ENCODE data around the gene WFDC8.

WFDC8 gene

GRCh38 chr20:45502561-45502960, 76.5 kb downstream of the WFDC8 start:
- TF ChIP-seq CTCF (IDR thresholded peaks at IDR 0.05; ENCODE audit: poor library complexity, severe bottlenecking) = no peak

More at GRCh38 chr20:45502561-45502960, 76.5 kb downstream of the WFDC8 start:
- H3K36me3 ChIP-seq (ENCODE audit: low read depth) = no peaks in the 10 kb centered on the region
- peaks cover 16% of the 10 kb centered on the region for H3K27me3 ChIP-seq (ENCODE audit: insufficient read depth, poor library complexity, severe bottlenecking)
- H3K4me1 ChIP-seq (ENCODE audit: insufficient read depth, poor library complexity, severe bottlenecking) = peaks cover 12% of the 10 kb centered on the region
- ATAC-seq (ENCODE audit: low read depth) (no peak), DNase-seq (ENCODE audit: low spot score) (no peak)
- H3K27ac ChIP-seq (ENCODE audit: poor library complexity, severe bottlenecking) = no peak overlapping the region
- H3K4me3 ChIP-seq (ENCODE audit: severe bottlenecking) = no peak overlapping the region
- H3K9me3 ChIP-seq (ENCODE audit: severe bottlenecking) = no peaks in the 10 kb centered on the region
